Measurements from ENCODE around the gene TRIP4.

The TRIP4 gene

DNA sequence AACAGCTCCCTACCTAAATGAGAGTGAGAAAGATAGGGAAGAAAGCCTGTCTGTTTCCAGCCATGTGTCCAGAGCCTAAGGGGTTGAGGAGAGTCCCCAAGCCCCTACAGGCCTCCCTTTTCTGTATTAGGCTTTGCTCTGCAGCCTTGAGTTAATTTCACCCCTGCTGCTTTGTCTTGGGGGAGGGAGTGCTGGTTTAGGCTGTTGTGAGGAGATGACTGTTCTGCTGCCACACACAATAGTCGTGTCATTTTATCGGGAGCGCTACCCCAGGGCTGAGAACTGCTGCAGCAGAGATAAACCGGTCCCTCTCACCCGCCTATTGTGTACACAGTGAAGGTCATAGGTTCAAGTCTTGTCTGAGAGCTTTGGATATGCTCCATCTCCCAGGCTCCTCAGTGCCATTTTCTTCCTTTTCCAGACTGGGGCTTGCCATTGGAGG lies 74.1 kb downstream of the TRIP4 start:
- H3K4me3 ChIP-seq (ENCODE audit: low read depth, low read length), result peak overlapping the region; percentile 67
- TF ChIP-seq, protein P1, sequence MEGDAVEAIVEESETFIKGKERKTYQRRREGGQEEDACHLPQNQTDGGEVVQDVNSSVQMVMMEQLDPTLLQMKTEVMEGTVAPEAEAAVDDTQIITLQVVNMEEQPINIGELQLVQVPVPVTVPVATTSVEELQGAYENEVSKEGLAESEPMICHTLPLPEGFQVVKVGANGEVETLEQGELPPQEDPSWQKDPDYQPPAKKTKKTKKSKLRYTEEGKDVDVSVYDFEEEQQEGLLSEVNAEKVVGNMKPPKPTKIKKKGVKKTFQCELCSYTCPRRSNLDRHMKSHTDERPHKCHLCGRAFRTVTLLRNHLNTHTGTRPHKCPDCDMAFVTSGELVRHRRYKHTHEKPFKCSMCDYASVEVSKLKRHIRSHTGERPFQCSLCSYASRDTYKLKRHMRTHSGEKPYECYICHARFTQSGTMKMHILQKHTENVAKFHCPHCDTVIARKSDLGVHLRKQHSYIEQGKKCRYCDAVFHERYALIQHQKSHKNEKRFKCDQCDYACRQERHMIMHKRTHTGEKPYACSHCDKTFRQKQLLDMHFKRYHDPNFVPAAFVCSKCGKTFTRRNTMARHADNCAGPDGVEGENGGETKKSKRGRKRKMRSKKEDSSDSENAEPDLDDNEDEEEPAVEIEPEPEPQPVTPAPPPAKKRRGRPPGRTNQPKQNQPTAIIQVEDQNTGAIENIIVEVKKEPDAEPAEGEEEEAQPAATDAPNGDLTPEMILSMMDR (IDR thresholded peaks at IDR 0.05; ENCODE audit: low read depth, low read length), result no peak

DNA sequence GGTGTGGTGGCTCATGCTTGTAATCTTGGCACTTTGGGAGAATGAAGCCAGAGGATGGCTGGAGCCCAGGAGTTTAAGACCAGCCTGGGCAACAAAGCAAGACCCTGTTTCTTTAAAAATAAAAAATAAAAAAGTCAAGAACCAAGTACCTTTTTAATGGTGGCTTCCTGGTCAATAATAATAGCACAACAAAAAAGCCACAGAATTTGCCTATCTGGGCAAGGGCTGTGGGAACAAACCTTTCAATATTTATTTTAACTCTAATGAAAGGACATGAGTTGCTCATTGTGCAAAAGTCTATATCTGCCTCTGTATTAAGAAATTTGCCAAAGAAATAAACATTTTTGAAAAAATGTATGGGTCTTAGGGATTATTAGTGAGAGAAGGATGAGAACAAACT lies 74.9 kb downstream of the TRIP4 start:
- peak overlapping the region; percentile 67 for H3K4me3 ChIP-seq (ENCODE audit: low read depth, low read length)
- TF ChIP-seq, protein P1 (IDR thresholded peaks at IDR 0.05; ENCODE audit: low read depth, low read length), result no peak

DNA sequence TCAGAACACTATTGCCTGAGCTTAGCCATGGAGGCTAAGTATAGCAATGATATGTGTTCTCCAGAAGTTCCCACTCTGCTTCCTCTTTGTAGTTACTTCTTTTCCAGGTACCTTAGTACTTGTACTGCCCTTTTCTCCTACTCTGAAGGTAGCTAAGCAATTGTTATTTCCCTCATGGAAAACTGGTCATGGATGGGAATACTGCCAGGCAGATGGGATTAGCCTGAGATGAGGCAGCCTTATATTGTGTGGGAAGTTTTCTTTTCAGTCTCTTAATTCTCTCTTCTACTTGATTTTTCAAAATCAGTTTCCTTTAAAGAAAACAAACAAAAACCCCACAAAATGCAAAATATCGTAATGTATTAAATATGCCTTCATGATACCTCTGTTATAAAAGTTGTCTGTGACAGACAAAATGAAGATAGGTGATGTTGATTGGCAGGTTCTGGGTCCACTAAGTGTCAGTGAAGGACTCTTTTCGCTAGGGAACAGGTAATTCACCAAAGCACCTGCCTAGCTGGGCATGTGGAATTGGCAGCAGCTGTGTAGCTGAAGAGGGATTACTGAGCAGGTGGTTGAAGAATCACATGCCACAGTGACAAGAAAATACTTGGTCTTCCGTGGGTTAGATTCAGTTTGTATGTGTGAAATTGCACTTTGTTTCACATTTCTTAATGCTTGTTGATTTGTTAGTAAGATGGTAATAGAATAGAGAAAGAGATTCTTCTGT lies 76.8 kb downstream of the TRIP4 start:
- H3K4me3 ChIP-seq (ENCODE audit: low read depth, low read length), result no peak overlapping the region
- TF ChIP-seq, protein P1 (IDR thresholded peaks at IDR 0.05; ENCODE audit: low read depth, low read length), result no peak

DNA sequence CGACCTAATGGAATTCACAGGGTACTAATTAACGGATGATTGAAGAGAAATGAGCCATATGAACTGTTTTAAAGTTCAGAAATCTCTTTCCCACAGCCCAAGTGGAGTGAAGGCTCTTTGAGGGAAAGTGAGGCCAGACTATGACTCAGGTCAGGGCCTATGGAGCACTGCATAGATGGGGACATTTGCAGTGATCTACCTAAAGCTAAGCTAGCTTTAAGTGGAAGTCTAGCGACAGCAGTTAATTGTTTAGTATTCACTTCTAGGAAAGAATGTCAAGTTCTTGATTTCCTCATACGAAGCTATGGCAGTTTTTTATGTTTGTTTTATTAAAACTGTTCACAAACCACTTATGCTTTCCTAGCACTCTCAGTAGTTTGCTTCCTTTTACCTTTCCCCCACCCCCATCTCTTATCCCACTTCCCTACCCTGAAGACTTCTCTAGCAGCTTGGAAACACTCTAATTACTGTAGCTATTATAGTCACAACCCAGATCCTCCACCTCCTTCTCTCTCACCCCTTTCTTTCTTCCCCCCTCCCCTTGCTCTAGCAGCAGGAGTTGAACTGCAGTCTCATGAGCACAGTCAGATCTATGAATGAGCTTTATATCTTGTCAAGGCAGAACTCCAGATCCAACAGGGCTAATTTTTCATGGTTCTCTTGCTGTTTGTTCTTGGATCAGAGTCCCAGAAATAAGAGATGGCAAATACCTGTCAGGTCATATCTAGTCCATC lies 78.9 kb downstream of the TRIP4 start:
- no peak overlapping the region for H3K4me3 ChIP-seq (ENCODE audit: low read depth, low read length)
- TF ChIP-seq, protein P1 (IDR thresholded peaks at IDR 0.05; ENCODE audit: low read depth, low read length), result no peak

DNA sequence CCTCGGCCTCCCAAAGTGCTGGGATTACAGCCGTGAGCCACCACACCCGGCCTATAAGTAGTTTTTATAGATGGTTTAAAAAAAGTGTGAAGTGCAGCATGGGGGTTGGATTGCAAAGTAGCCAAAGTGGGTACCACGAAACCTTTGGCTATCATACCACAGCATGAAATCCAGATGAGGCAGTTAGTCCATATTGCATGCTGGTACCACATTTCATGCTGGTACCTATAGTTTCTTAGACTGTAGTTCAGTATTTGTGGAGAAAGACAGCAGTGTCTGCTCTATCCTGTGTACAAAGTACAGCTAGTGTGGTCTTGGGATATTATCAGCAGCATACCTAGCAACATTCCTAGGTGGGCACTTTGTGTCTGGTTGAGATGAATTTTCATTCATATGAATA lies 84.5 kb downstream of the TRIP4 start:
- H3K4me3 ChIP-seq (ENCODE audit: low read depth, low read length), result no peak overlapping the region
- TF ChIP-seq, protein P1 (IDR thresholded peaks at IDR 0.05; ENCODE audit: low read depth, low read length), result no peak

DNA sequence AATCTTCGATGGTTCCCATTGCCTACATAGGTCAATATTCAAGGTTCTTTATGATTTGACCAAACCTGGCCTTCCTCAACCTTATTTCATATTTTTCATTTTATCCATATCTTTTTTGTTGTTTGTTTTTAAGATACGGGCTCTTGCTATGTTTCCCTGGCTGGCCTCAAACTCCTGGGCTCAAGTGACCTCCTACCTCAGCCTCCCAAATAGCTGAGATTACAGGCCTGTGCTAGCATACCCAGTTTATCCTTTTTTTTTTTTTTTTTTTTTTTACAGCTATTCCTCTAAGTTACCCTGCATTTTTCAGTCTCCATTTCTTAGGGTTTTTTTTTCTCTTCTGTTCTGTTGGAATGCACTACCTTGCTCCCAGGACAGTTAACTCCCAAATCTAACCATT lies 87.2 kb downstream of the TRIP4 start:
- TF ChIP-seq, protein P1 (IDR thresholded peaks at IDR 0.05; ENCODE audit: low read depth, low read length), result no peak
- no peak overlapping the region for H3K4me3 ChIP-seq (ENCODE audit: low read depth, low read length)

DNA sequence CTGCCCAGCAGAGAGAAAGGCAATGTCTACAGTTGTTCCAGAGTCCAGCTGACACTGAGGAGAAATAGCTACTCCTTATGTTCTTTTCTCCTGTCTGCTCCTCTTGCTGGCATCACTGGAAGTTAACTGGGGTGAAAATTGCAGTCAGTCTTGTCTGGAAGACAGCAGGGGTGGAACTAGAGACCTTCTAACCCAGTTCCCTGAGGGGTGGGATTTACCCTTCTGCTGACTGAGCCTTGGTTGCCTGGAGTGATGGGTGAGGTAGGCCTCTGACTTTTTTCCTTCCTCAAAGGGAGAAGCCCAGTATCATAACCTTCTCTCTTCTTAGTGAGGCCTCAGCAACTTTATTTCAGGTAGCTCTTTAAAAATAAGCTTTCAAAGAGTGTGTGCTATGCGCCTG lies 88.9 kb downstream of the TRIP4 start:
- H3K4me3 ChIP-seq (ENCODE audit: low read depth, low read length), result no peak overlapping the region
- TF ChIP-seq, protein P1 (IDR thresholded peaks at IDR 0.05; ENCODE audit: low read depth, low read length), result no peak
